HL-60 (cell line): ENCODE results near the gene STRIP1.

Source experiments
- GABPA ChIP-seq: IDR thresholded peaks from 2 replicates; pipeline ENCODE4 v1.6.1; 2012; ENCODE audit warnings: low read depth
- POLR2AphosphoS5 ChIP-seq: IDR thresholded peaks from 2 replicates; pipeline ENCODE4 v1.6.1; 2012; ENCODE audit warnings: low read depth
- SPI1 ChIP-seq: IDR thresholded peaks from 2 replicates; pipeline ENCODE4 v1.6.1; 2012; ENCODE audit warnings: low read depth, mild to moderate bottlenecking, borderline replicate concordance
- TF ChIP-seq, protein P1 (sequence below): IDR thresholded peaks from one replicate; pipeline ENCODE4 v1.5.1; 2011; ENCODE audit warnings: low read length, control low read depth, inconsistent platforms; ENCODE audit not compliant: insufficient read depth
- TF ChIP-seq, protein P2 (sequence below): IDR thresholded peaks from 2 replicates; pipeline ENCODE4 v1.6.1; 2012; ENCODE audit warnings: low read depth; ENCODE audit not compliant: insufficient replicate concordance

DNA sequence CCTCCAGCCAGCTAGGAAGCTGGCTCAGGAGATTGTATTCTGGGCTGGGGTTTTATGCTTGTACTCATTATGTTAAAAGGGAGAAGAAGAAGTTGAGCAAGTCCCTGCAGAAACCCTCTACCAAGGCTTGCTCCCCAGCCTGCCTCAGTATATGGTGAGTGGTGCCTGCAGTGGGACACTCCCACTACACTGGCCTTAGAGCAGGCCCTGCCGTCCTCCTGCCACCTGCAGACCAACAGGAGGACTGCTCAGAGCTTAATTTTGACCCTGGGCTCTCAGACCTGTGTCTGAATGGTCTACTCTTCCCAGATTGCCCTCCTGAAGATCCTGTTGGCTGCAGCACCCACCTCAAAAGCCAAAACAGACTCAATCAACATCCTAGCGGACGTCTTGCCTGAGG is 13.0 kb downstream of the STRIP1 start:
- TF ChIP-seq, protein P1, sequence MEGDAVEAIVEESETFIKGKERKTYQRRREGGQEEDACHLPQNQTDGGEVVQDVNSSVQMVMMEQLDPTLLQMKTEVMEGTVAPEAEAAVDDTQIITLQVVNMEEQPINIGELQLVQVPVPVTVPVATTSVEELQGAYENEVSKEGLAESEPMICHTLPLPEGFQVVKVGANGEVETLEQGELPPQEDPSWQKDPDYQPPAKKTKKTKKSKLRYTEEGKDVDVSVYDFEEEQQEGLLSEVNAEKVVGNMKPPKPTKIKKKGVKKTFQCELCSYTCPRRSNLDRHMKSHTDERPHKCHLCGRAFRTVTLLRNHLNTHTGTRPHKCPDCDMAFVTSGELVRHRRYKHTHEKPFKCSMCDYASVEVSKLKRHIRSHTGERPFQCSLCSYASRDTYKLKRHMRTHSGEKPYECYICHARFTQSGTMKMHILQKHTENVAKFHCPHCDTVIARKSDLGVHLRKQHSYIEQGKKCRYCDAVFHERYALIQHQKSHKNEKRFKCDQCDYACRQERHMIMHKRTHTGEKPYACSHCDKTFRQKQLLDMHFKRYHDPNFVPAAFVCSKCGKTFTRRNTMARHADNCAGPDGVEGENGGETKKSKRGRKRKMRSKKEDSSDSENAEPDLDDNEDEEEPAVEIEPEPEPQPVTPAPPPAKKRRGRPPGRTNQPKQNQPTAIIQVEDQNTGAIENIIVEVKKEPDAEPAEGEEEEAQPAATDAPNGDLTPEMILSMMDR, result no peak
- no peak for TF ChIP-seq POLR2AphosphoS5
- TF ChIP-seq, protein P2, sequence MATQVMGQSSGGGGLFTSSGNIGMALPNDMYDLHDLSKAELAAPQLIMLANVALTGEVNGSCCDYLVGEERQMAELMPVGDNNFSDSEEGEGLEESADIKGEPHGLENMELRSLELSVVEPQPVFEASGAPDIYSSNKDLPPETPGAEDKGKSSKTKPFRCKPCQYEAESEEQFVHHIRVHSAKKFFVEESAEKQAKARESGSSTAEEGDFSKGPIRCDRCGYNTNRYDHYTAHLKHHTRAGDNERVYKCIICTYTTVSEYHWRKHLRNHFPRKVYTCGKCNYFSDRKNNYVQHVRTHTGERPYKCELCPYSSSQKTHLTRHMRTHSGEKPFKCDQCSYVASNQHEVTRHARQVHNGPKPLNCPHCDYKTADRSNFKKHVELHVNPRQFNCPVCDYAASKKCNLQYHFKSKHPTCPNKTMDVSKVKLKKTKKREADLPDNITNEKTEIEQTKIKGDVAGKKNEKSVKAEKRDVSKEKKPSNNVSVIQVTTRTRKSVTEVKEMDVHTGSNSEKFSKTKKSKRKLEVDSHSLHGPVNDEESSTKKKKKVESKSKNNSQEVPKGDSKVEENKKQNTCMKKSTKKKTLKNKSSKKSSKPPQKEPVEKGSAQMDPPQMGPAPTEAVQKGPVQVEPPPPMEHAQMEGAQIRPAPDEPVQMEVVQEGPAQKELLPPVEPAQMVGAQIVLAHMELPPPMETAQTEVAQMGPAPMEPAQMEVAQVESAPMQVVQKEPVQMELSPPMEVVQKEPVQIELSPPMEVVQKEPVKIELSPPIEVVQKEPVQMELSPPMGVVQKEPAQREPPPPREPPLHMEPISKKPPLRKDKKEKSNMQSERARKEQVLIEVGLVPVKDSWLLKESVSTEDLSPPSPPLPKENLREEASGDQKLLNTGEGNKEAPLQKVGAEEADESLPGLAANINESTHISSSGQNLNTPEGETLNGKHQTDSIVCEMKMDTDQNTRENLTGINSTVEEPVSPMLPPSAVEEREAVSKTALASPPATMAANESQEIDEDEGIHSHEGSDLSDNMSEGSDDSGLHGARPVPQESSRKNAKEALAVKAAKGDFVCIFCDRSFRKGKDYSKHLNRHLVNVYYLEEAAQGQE, result no peak
- no peak for TF ChIP-seq GABPA
- TF ChIP-seq SPI1, result no peak
